ENCODE measurements around the gene RDH5. TPM values are rescaled to one million over a fixed set of nuclear protein-coding genes. Genes with fewer than 3 reads are reported as not detected.

RDH5 gene
- total RNA-seq, 4 donors from 2014 or later = 0.94 to 9.7 (median 6.8) TPM

- TF ChIP-seq CTCF (IDR thresholded peaks at IDR 0.05) (no peak), POLR2A (IDR thresholded peaks at IDR 0.05) (no peak)
- no peaks in the 10 kb centered on the region for H3K9me3 ChIP-seq
- intact Hi-C loops (cut with DNase I) = no loop called here
- WGBS, 2 donors = 5 to 8% methylated on average over 11 to 13 of the region's 13 CpGs
- peak overlapping the region; percentile 70 to 88 (median 87) for H3K27ac ChIP-seq
- H3K4me3 ChIP-seq (replicated peaks in 1 of 3) = peak overlapping the region; percentile 19 to 69 (median 21)
- H3K27me3 ChIP-seq = no peaks in the 10 kb centered on the region
- H3K36me3 ChIP-seq = no peaks in the 10 kb centered on the region
- DNase-seq = no peak
- H3K4me1 ChIP-seq = peaks cover 23 to 35% of the 10 kb centered on the region in 2 donors
Measured at GRCh38 chr12:55716582-55716957, 3.6 kb upstream of the RDH5 start.

- H3K36me3 ChIP-seq = no peaks in the 10 kb centered on the region
- DNase-seq = no peak
- TF ChIP-seq CTCF (IDR thresholded peaks at IDR 0.05) (no peak), POLR2A (IDR thresholded peaks at IDR 0.05) (no peak)
- H3K27me3 ChIP-seq = no peaks in the 10 kb centered on the region
- intact Hi-C loops (cut with DNase I) = no loop called here
- 57 to 68% methylated on average over 8 of the region's 8 CpGs for WGBS, 2 donors
- H3K9me3 ChIP-seq = no peaks in the 10 kb centered on the region
- H3K4me1 ChIP-seq = peaks cover 23 to 36% of the 10 kb centered on the region in 2 donors
- H3K27ac ChIP-seq = peak overlapping the region; percentile 70 to 88 (median 87)
- H3K4me3 ChIP-seq (replicated peaks in 1 of 3) = peak overlapping the region in 1 of 3 donors; percentile 69
Measured at GRCh38 chr12:55717011-55718007, 2.9 kb upstream of the RDH5 start.

- no peak for DNase-seq
- Histone ChIP-seq H3K27me3 (no peaks in the 10 kb centered on the region), H3K36me3 (no peaks in the 10 kb centered on the region), H3K27ac (peak overlapping the region; percentile 3 to 88 (median 20)), H3K4me3 (replicated peaks in 1 of 3) (no peak overlapping the region), H3K9me3 (no peaks in the 10 kb centered on the region), H3K4me1 (peaks cover 24 to 43% of the 10 kb centered on the region in 2 donors)
- WGBS, 2 donors = 35 to 48% methylated on average over 4 of the region's 4 CpGs
- TF ChIP-seq POLR2A (IDR thresholded peaks at IDR 0.05) = no peak
- TF ChIP-seq CTCF (IDR thresholded peaks at IDR 0.05) = no peak
- intact Hi-C loops (cut with DNase I) = no loop called here
Measured at GRCh38 chr12:55718015-55718414, 2.2 kb upstream of the RDH5 start.

- DNase-seq = no peak
- WGBS, 2 donors = 66 to 75% methylated on average over 4 of the region's 4 CpGs
- Histone ChIP-seq H3K36me3 (no peaks in the 10 kb centered on the region), H3K27me3 (no peaks in the 10 kb centered on the region), H3K27ac (no peak overlapping the region), H3K4me3 (replicated peaks in 1 of 3) (no peak overlapping the region), H3K4me1 (peaks cover 31 to 51% of the 10 kb centered on the region in 2 donors), H3K9me3 (no peaks in the 10 kb centered on the region)
- intact Hi-C loops (cut with DNase I) = no loop called here
- TF ChIP-seq CTCF (IDR thresholded peaks at IDR 0.05) = no peak
- no peak for TF ChIP-seq POLR2A (IDR thresholded peaks at IDR 0.05)
Measured at GRCh38 chr12:55718624-55719275, 1.4 kb upstream of the RDH5 start.
